Astrocyte of the spinal cord (primary cell): Measurements from ENCODE around the gene RHOB.

ENCODE experiments used
- DNase-seq: peaks from one replicate; pipeline ENCODE4 v3.0.0; 2011; ENCODE audit warnings: low read depth, low spot score
- H3K4me3 ChIP-seq: 2 replicates; pipeline ENCODE4 v1.5.1; 2011; ENCODE audit warnings: low read depth, mild to moderate bottlenecking, low read length, moderate library complexity
- CTCF ChIP-seq: IDR thresholded peaks from 2 replicates; pipeline ENCODE4 v1.5.1; 2012; ENCODE audit warnings: low read depth, mild to moderate bottlenecking, low read length, inconsistent platforms
- in situ Hi-C: cut with HindIII; loops from 2 replicates; pipeline ENCODE4 v1.10.0; 2017; ENCODE audit warnings: low sequenced_read_pairs

The RHOB gene

GRCh38 chr2:20421988-20422370, 24.9 kb upstream of the RHOB start:
- peak; percentile 87 for DNase-seq
- no peak overlapping the region for H3K4me3 ChIP-seq
- TF ChIP-seq CTCF, result no peak
- in situ Hi-C loops, result no loop called here

- TF ChIP-seq CTCF, result no peak
- DNase-seq, result peak; percentile 34
- no peak overlapping the region for H3K4me3 ChIP-seq
- in situ Hi-C loops, result no loop called here
Measured at GRCh38 chr2:20422402-20423271, 24.2 kb upstream of the RHOB start.

GRCh38 chr2:20423359-20423758, 23.5 kb upstream of the RHOB start:
- DNase-seq, result no peak
- in situ Hi-C loops, result no loop called here
- no peak for TF ChIP-seq CTCF
- no peak overlapping the region for H3K4me3 ChIP-seq

- TF ChIP-seq CTCF, result no peak
- H3K4me3 ChIP-seq, result no peak overlapping the region
- no peak for DNase-seq
- in situ Hi-C loops, result no loop called here
Measured at GRCh38 chr2:20423847-20424246, 23.0 kb upstream of the RHOB start.

- peak; percentile 78 for DNase-seq
- in situ Hi-C loops, result no loop called here
- TF ChIP-seq CTCF, result no peak
- H3K4me3 ChIP-seq, result no peak overlapping the region
Measured at GRCh38 chr2:20424300-20425290, 22.3 kb upstream of the RHOB start.

GRCh38 chr2:20425371-20425881, 21.4 kb upstream of the RHOB start:
- no peak overlapping the region for H3K4me3 ChIP-seq
- no peak for TF ChIP-seq CTCF
- DNase-seq, result peak; percentile 61
- in situ Hi-C loops, result no loop called here
